ENCODE measurements around the gene GTF2IRD2. TPM values are rescaled to one million over a fixed set of nuclear protein-coding genes. Genes with fewer than 3 reads are reported as not detected.
A peak's percentile ranks its signal among the peaks of the same experiment; 100 is the strongest.
"Not testable (repeated sequence)": the region's sequence is repeated elsewhere in the genome, so short reads cannot be mapped to it uniquely, and the experiment has no call there.

The GTF2IRD2 gene
- total RNA-seq, 1 donor from 2014 or later: 10.2 TPM

- ATAC-seq: not testable (repeated sequence)
Observed at GRCh38 chr7:74783595-74783994, 67.8 kb downstream of the GTF2IRD2 start.

- ATAC-seq: not testable (repeated sequence)
Observed at GRCh38 chr7:74781746-74782145, 69.7 kb downstream of the GTF2IRD2 start.

GRCh38 chr7:74779053-74779452 lies 72.4 kb downstream of the GTF2IRD2 start:
- ATAC-seq: not testable (repeated sequence)

- ATAC-seq: not testable (repeated sequence)
Observed at GRCh38 chr7:74775111-74775510, 76.3 kb downstream of the GTF2IRD2 start.

- peak; percentile 61 for ATAC-seq
Observed at GRCh38 chr7:74773760-74774750, 77.3 kb downstream of the GTF2IRD2 start, which contains the start of gene NCF1. Gene NCF1, plus strand, starts transcription at chr7:74774011. Its CDS starts 21 bp downstream, at chr7:74774032.

- ATAC-seq: peak; percentile 21
Observed at GRCh38 chr7:74772093-74772492, 79.3 kb downstream of the GTF2IRD2 start.

- ATAC-seq: not testable (repeated sequence)
Observed at GRCh38 chr7:74770062-74770461, 81.3 kb downstream of the GTF2IRD2 start.

- ATAC-seq: peak; percentile 16
Observed at GRCh38 chr7:74766991-74767390, 84.4 kb downstream of the GTF2IRD2 start.

- ATAC-seq: peak; percentile 37
Observed at GRCh38 chr7:74766509-74766908, 84.9 kb downstream of the GTF2IRD2 start.

GRCh38 chr7:74765205-74765918 lies 86.0 kb downstream of the GTF2IRD2 start:
- peak; percentile 57 for ATAC-seq

- peak; percentile 52 for ATAC-seq
Observed at GRCh38 chr7:74758982-74759381, 92.4 kb downstream of the GTF2IRD2 start.

- ATAC-seq: peak; percentile 63
Observed at GRCh38 chr7:74758268-74758667, 93.1 kb downstream of the GTF2IRD2 start.

- peak; percentile 78 for ATAC-seq
Observed at GRCh38 chr7:74756673-74757072, 94.7 kb downstream of the GTF2IRD2 start.

- ATAC-seq: peak; percentile 68
Observed at GRCh38 chr7:74753921-74754482, 97.4 kb downstream of the GTF2IRD2 start.

Other genes starting within 250 kb of the GTF2IRD2 start
- 130 TPM for gene GTF2I, start 193.9 kb downstream of the GTF2IRD2 start, total RNA-seq
- 2.7 TPM for gene NCF1, start 77.6 kb downstream of the GTF2IRD2 start, total RNA-seq
- 3.4 TPM for gene CASTOR2, start 113.1 kb upstream of the GTF2IRD2 start, total RNA-seq
- gene RCC1L, start 222.2 kb upstream of the GTF2IRD2 start, total RNA-seq: 27.7 TPM
- gene GTF2IRD2B, start 241.0 kb upstream of the GTF2IRD2 start, total RNA-seq: 19.0 TPM